ENCODE measurements around the gene RNF212. TPM values are rescaled to one million over a fixed set of nuclear protein-coding genes. Genes with fewer than 3 reads are reported as not detected.

Gene RNF212
- total and polyA plus RNA-seq, 5 donors from 2014 or later: 2.8 to 5.4 (median 3.2) TPM

DNA sequence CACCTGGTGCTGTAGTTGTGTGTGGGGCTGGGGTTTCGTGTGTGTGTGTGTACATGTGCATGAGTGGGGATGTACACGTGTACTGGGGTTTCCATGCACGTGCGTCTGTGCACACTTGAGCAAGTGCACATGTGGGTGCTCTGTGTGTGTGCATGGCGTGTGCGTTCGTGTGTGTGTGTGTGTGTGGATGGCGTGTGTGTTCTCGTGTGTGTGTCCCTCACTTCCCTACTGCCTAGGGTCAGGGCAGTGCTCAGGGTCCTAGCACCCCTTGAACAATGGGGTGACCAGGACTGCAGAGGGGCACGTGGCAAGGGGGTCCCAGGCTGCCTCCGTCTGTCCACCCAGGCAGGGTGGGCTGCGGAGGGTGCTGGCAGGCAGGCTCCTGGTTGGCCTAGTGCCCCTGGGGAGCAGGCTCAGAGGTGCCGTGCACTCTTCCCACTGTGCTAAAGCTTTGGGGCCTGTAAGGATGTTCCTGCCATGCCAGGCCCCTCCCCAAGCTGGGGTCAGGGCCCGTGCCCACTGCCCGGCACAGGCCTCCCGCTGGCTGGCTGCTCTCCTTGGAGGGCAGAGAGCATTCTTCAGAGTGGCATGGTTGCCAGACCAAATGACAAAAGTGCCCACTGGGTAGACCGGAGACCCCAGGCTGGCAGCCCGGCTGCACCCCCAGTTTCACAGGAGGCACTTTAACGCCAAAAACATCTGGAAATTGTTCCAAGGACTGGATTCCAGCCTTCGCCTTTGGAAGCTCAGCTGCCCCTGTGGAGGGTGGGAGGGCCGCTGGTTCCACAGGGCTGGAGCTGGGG, 72.8 kb downstream of the RNF212 start:
- H3K27me3 ChIP-seq (ENCODE audit: control insufficient read depth, insufficient read depth, low read length): no peaks in the 10 kb centered on the region
- no peaks in the 10 kb centered on the region for H3K4me1 ChIP-seq (ENCODE audit: control insufficient read depth, insufficient read depth, low read length, poor library complexity, severe bottlenecking)
- Mint-ChIP-seq H3K4me1 (peaks cover 0 to 2% (median 0%) of the 10 kb centered on the region in 4 donors), H3K27me3 (peaks cover 6% of the 10 kb centered on the region), H3K27ac (no peak overlapping the region), H3K4me3 (no peak overlapping the region), H3K9me3 (no peaks in the 10 kb centered on the region), H3K36me3 (no peaks in the 10 kb centered on the region)
- no peak overlapping the region for H3K4me3 ChIP-seq (ENCODE audit: low read depth, low read length)
- H3K27ac ChIP-seq (ENCODE audit: insufficient read depth, low read length, poor library complexity, severe bottlenecking): no peak overlapping the region
- no peaks in the 10 kb centered on the region for H3K36me3 ChIP-seq (ENCODE audit: control insufficient read depth, insufficient read depth, low read length)
- ATAC-seq (ENCODE audit: low read depth in 2 of 2) (no peak), DNase-seq (no peak)
- H3K9me3 ChIP-seq (ENCODE audit: control insufficient read depth in 2 of 2, low read length in 2 of 2): no peaks in the 10 kb centered on the region

DNA sequence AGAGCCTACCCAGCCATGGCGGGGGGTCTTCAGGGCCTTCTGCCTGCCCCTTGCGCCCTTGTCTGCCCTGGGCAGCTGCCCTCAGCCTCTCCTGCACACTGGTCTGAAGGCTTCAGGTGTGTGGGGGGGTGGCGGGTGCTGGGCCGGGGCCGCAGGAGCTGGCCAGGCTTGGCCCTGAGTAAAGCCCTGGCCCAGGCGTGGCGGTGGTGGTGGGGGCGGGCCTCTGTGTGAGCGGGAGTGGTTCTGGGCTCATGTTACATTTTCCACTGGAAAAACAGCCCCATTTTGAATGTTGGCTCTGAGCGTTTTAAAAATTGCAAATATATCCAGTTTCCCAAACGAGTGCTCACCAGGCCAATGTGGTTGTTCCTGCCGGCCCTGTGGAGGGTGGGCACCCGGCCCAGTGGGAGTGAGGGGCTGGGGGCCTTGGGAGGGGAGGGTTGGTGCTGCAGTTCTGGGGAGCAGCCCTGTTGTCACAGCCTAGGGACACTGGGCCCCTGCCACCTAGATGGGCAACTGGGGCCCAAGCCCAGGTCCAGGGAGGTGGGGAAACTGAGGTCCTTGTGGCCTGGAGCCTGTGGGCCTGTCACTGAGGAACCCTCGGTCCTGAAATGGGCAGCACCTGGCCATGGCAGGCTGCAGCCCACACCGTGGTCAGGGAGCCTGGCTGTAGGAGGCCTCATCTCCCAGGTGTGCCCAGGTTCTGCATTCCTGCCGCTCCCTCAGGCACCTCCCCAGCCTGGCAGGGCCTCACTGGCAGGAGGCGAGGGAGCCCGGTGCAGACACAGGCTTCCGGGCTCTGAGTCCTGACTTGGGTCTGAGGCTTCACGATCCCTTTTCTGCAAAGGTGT, 73.6 kb downstream of the RNF212 start:
- no peak overlapping the region for H3K4me3 ChIP-seq (ENCODE audit: low read depth, low read length)
- H3K4me1 ChIP-seq (ENCODE audit: control insufficient read depth, insufficient read depth, low read length, poor library complexity, severe bottlenecking): no peaks in the 10 kb centered on the region
- Mint-ChIP-seq H3K9me3 (no peaks in the 10 kb centered on the region), H3K27ac (no peak overlapping the region), H3K4me3 (no peak overlapping the region), H3K27me3 (peaks cover 2% of the 10 kb centered on the region), H3K4me1 (peaks cover 0 to 2% (median 0%) of the 10 kb centered on the region in 4 donors), H3K36me3 (no peaks in the 10 kb centered on the region)
- H3K36me3 ChIP-seq (ENCODE audit: control insufficient read depth, insufficient read depth, low read length): no peaks in the 10 kb centered on the region
- ATAC-seq (ENCODE audit: low read depth in 2 of 2) (no peak), DNase-seq (no peak)
- no peak overlapping the region for H3K27ac ChIP-seq (ENCODE audit: insufficient read depth, low read length, poor library complexity, severe bottlenecking)
- H3K9me3 ChIP-seq (ENCODE audit: control insufficient read depth in 2 of 2, low read length in 2 of 2): no peaks in the 10 kb centered on the region
- H3K27me3 ChIP-seq (ENCODE audit: control insufficient read depth, insufficient read depth, low read length): no peaks in the 10 kb centered on the region

DNA sequence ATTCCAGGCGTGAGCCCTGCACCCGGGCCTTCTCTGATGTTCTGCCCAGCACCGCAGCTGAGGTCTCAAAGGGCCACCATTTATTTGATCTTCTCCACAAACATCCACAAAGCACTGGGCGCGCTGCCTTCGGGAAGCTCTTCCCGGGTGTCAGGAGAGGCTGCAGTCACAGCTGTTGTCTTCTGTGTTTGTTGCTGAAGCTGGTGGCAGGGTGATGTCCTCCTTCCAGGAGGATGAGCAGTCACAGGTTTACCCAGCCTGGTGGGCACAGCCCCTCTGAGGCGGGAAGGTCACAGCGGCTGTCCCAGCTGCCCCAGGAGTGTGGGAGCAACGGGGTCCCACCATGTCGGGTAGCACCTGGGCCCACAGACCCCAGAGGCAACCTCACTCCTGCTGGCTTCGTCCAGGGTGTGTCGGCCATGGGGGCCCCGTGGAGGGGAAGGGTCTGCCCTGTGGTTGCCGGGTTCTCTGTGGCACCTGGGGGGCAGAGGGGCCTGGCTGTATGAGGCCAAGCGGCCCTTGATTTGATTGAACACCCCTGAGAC, 74.3 kb downstream of the RNF212 start:
- Mint-ChIP-seq H3K36me3 (no peaks in the 10 kb centered on the region), H3K4me1 (peaks cover 0 to 2% (median 0%) of the 10 kb centered on the region in 4 donors), H3K9me3 (no peaks in the 10 kb centered on the region), H3K27me3 (no peaks in the 10 kb centered on the region), H3K4me3 (no peak overlapping the region), H3K27ac (no peak overlapping the region)
- ATAC-seq (ENCODE audit: low read depth in 2 of 2) (no peak), DNase-seq (no peak)
- H3K27ac ChIP-seq (ENCODE audit: insufficient read depth, low read length, poor library complexity, severe bottlenecking): no peak overlapping the region
- no peaks in the 10 kb centered on the region for H3K4me1 ChIP-seq (ENCODE audit: control insufficient read depth, insufficient read depth, low read length, poor library complexity, severe bottlenecking)
- H3K36me3 ChIP-seq (ENCODE audit: control insufficient read depth, insufficient read depth, low read length): no peaks in the 10 kb centered on the region
- H3K9me3 ChIP-seq (ENCODE audit: control insufficient read depth in 2 of 2, low read length in 2 of 2): no peaks in the 10 kb centered on the region
- no peaks in the 10 kb centered on the region for H3K27me3 ChIP-seq (ENCODE audit: control insufficient read depth, insufficient read depth, low read length)
- H3K4me3 ChIP-seq (ENCODE audit: low read depth, low read length): no peak overlapping the region

DNA sequence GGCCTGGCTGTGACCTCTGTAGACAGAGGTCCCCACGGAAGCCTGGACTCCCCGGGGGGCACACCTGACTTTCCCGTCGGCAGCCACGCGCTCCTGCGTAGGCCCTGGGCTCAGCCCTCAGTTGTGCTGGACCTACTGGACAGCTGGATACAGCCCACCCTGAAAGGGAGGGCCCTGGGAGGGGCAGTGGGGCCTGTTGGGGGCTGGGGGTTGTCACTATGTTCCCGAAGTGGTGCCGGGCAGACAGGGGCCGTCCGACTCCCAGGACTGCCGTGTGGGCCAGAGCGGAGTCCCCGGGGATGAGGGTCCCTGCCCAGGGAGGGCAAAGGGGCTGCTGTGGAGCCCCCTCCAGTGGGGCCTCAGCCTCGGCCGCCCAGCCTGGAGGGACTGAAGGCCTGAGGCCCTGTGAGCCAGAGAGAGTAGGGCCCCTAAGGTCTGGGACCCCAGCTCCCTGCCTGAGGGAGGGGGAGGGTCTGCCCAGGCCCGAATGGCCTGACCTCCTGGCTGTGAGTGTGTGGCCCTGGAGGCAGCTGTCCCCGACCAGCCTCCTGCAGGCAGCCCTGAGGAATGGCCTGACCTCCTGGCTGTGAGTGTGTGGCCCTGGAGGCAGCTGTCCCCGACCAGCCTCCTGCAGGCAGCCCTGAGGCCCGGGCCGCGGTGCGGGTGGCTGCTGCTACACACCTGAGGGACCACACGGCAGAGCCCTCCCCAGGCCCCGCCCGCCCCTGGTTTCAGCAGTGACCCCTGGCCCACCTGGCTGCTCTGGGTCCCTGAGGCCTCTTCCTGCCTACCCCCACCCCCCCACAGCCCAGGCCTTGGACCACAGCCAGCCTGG, 76.2 kb downstream of the RNF212 start:
- Mint-ChIP-seq H3K27me3 (no peaks in the 10 kb centered on the region), H3K4me1 (no peaks in the 10 kb centered on the region), H3K4me3 (no peak overlapping the region), H3K9me3 (no peaks in the 10 kb centered on the region), H3K36me3 (no peaks in the 10 kb centered on the region), H3K27ac (no peak overlapping the region)
- H3K36me3 ChIP-seq (ENCODE audit: control insufficient read depth, insufficient read depth, low read length): no peaks in the 10 kb centered on the region
- no peak for ATAC-seq (ENCODE audit: low read depth in 2 of 2)
- DNase-seq: no peak
- no peaks in the 10 kb centered on the region for H3K27me3 ChIP-seq (ENCODE audit: control insufficient read depth, insufficient read depth, low read length)
- no peaks in the 10 kb centered on the region for H3K9me3 ChIP-seq (ENCODE audit: control insufficient read depth in 2 of 2, low read length in 2 of 2)
- no peak overlapping the region for H3K4me3 ChIP-seq (ENCODE audit: low read depth, low read length)
- H3K27ac ChIP-seq (ENCODE audit: insufficient read depth, low read length, poor library complexity, severe bottlenecking): no peak overlapping the region
- H3K4me1 ChIP-seq (ENCODE audit: control insufficient read depth, insufficient read depth, low read length, poor library complexity, severe bottlenecking): no peaks in the 10 kb centered on the region

DNA sequence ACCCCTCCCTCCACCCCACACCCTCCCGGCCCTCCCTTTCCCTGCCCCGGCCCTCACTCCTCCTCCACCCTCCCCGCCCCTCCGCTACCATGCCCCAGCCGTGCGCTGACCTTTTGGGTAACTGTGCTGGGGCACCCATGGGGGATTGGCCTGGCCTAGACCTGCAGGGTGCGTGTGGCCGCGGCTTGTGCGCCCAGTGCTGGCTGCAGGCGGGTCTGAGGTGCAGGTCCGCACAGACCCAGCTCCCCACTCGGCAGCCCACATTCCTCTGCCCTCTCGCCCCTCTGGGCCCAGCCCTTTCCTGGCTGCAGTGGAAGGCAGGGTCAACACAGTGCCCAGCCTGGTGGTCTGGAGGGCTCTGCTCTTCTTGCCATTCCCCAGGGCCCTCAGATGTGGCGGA, 77.3 kb downstream of the RNF212 start:
- no peaks in the 10 kb centered on the region for H3K9me3 Mint-ChIP-seq
- Histone ChIP-seq H3K4me1 (ENCODE audit: control insufficient read depth, insufficient read depth, low read length, poor library complexity, severe bottlenecking) (no peaks in the 10 kb centered on the region), H3K27ac (ENCODE audit: insufficient read depth, low read length, poor library complexity, severe bottlenecking) (no peak overlapping the region), H3K4me3 (ENCODE audit: low read depth, low read length) (no peak overlapping the region), H3K9me3 (ENCODE audit: control insufficient read depth in 2 of 2, low read length in 2 of 2) (no peaks in the 10 kb centered on the region), H3K27me3 (ENCODE audit: control insufficient read depth, insufficient read depth, low read length) (no peaks in the 10 kb centered on the region), H3K36me3 (ENCODE audit: control insufficient read depth, insufficient read depth, low read length) (no peaks in the 10 kb centered on the region)
- H3K27ac Mint-ChIP-seq: no peak overlapping the region
- no peaks in the 10 kb centered on the region for H3K27me3 Mint-ChIP-seq
- H3K4me3 Mint-ChIP-seq: no peak overlapping the region
- no peaks in the 10 kb centered on the region for H3K36me3 Mint-ChIP-seq
- no peaks in the 10 kb centered on the region for H3K4me1 Mint-ChIP-seq
- DNase-seq (no peak), ATAC-seq (ENCODE audit: low read depth in 2 of 2) (no peak)

DNA sequence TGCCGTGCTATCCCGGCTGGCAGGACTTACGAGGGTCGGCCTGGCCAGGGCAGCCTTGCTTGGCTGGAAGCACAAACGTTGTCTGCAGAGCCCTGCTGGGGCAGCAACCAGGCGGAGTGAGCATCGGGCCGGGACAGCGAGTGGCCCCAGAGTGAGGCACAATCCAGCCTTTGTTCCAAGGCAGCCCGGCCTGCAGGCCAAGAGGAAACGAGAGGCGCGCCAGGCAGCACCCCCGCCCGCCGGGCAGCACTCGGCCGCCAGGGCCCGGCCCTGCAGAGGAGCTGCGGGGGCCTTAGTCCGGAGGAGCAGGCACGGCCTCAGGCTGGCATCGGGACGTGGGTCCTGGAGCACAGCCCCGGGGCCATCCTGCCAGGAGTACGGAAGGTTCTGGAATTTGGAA, 77.9 kb downstream of the RNF212 start:
- no peak overlapping the region for H3K4me3 ChIP-seq (ENCODE audit: low read depth, low read length)

DNA sequence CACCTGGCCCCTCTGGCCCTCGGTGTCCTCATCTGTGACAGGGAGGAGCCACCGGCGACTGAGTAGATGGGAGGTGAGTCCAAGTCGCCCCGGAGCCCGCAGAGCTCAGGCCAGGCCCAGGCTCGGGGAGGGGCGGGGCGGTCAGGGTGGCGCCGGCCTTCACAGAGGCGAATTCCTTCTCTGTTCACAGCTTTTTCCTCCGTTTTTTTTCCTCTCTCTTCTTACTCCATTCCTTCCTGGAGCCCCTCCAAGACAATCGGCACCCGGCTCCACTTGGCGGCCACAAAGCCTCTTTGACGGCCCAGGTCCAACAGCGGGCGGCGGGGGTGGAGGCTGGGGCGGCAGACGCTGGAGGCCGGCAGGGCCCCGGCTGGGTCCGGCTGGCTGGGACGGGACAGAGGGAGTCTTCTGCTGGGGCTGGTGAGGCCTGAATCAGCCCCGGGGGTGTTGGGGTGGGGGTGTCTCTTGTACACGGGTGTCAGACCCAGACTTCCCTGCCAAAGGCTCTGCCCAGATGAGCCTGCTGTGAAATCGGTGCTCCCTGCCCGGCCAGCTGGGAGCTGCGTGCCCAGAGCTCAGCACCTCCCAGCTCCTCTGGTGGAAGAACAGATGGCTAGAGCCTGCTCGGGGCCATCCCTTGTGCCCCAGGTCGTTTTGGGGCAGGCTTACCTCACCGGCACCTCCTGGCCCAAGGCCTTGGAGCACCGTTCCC, 79.4 kb downstream of the RNF212 start:
- DNase-seq (no peak), ATAC-seq (ENCODE audit: low read depth in 2 of 2) (no peak)
- no peaks in the 10 kb centered on the region for H3K9me3 Mint-ChIP-seq
- H3K4me1 Mint-ChIP-seq: no peaks in the 10 kb centered on the region
- H3K27ac Mint-ChIP-seq: no peak overlapping the region
- H3K4me1 ChIP-seq (ENCODE audit: control insufficient read depth, insufficient read depth, low read length, poor library complexity, severe bottlenecking): no peaks in the 10 kb centered on the region
- H3K36me3 ChIP-seq (ENCODE audit: control insufficient read depth, insufficient read depth, low read length): no peaks in the 10 kb centered on the region
- no peaks in the 10 kb centered on the region for H3K9me3 ChIP-seq (ENCODE audit: control insufficient read depth in 2 of 2, low read length in 2 of 2)
- H3K27ac ChIP-seq (ENCODE audit: insufficient read depth, low read length, poor library complexity, severe bottlenecking): no peak overlapping the region
- no peaks in the 10 kb centered on the region for H3K27me3 ChIP-seq (ENCODE audit: control insufficient read depth, insufficient read depth, low read length)
- H3K36me3 Mint-ChIP-seq: no peaks in the 10 kb centered on the region
- no peak overlapping the region for H3K4me3 Mint-ChIP-seq
- no peak overlapping the region for H3K4me3 ChIP-seq (ENCODE audit: low read depth, low read length)
- no peaks in the 10 kb centered on the region for H3K27me3 Mint-ChIP-seq

More for the DNA sequence above, 77.9 kb downstream of the RNF212 start:
- H3K36me3 Mint-ChIP-seq: no peaks in the 10 kb centered on the region
- H3K4me3 Mint-ChIP-seq: no peak overlapping the region
- H3K27me3 Mint-ChIP-seq: no peaks in the 10 kb centered on the region
- H3K36me3 ChIP-seq (ENCODE audit: control insufficient read depth, insufficient read depth, low read length): no peaks in the 10 kb centered on the region
- no peak overlapping the region for H3K27ac ChIP-seq (ENCODE audit: insufficient read depth, low read length, poor library complexity, severe bottlenecking)
- no peaks in the 10 kb centered on the region for H3K4me1 ChIP-seq (ENCODE audit: control insufficient read depth, insufficient read depth, low read length, poor library complexity, severe bottlenecking)
- no peaks in the 10 kb centered on the region for H3K4me1 Mint-ChIP-seq
- H3K27ac Mint-ChIP-seq: no peak overlapping the region
- no peaks in the 10 kb centered on the region for H3K9me3 Mint-ChIP-seq
- no peaks in the 10 kb centered on the region for H3K27me3 ChIP-seq (ENCODE audit: control insufficient read depth, insufficient read depth, low read length)
- ATAC-seq (ENCODE audit: low read depth in 2 of 2) (no peak), DNase-seq (no peak)
- no peaks in the 10 kb centered on the region for H3K9me3 ChIP-seq (ENCODE audit: control insufficient read depth in 2 of 2, low read length in 2 of 2)
